ENCODE data around the gene ATG2B. TPM values are rescaled to one million over a fixed set of nuclear protein-coding genes. Genes with fewer than 3 reads are reported as not detected.

The ATG2B gene
- total RNA-seq, 2 donors from 2014 or later, result 18.3 to 20.5 TPM

DNA sequence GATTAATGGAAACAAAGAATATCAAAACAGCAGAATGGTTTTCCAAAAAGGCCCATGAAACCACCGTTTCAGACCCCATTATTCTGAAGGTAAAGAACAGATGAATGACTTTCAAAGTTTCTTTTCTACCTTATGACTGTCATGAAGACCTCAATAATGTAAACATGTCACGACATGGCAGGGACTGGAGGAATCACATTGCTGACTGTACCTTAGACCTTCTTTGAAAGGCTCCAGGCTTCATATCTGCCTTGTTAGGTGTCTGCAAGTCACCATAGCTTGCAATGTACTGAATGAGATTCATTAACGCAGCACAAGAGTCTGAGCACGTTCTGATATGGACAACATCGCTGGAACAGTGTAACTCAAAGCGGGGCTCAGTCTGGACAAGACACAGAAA lies 52.2 kb downstream of the ATG2B start:
- Mint-ChIP-seq H3K4me3 (no peak overlapping the region), H3K27ac (no peak overlapping the region), H3K36me3 (ENCODE audit: low read depth) (peaks cover 95% of the 10 kb centered on the region), H3K4me1 (no peaks in the 10 kb centered on the region), H3K27me3 (no peaks in the 10 kb centered on the region), H3K9me3 (no peaks in the 10 kb centered on the region)
- ATAC-seq (replicated peaks), result no peak

DNA sequence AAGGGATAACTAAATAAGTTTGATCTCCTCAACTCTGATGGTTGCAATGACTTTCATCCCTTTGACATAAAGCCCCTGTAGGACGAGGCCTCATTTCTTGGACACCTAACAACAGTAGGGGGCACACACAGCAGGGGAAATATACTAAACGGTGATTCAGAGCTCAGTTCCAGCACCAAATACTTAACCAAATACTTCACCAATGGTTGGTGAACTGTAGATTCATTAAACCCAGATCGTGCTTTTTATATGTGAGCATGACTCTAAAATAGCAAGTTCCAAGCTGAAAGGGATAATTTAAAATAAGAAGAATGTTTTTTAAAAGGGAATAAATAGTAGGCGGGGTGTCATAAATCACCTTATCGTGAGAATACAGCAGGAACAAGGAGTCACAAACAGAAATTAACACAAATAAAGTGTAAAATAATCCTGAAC lies 53.2 kb downstream of the ATG2B start:
- H3K9me3 Mint-ChIP-seq, result no peaks in the 10 kb centered on the region
- H3K36me3 Mint-ChIP-seq (ENCODE audit: low read depth), result peaks cover 95% of the 10 kb centered on the region
- H3K4me3 Mint-ChIP-seq, result no peak overlapping the region
- H3K27ac Mint-ChIP-seq, result no peak overlapping the region
- no peak for ATAC-seq (replicated peaks)
- H3K27me3 Mint-ChIP-seq, result no peaks in the 10 kb centered on the region
- no peaks in the 10 kb centered on the region for H3K4me1 Mint-ChIP-seq

DNA sequence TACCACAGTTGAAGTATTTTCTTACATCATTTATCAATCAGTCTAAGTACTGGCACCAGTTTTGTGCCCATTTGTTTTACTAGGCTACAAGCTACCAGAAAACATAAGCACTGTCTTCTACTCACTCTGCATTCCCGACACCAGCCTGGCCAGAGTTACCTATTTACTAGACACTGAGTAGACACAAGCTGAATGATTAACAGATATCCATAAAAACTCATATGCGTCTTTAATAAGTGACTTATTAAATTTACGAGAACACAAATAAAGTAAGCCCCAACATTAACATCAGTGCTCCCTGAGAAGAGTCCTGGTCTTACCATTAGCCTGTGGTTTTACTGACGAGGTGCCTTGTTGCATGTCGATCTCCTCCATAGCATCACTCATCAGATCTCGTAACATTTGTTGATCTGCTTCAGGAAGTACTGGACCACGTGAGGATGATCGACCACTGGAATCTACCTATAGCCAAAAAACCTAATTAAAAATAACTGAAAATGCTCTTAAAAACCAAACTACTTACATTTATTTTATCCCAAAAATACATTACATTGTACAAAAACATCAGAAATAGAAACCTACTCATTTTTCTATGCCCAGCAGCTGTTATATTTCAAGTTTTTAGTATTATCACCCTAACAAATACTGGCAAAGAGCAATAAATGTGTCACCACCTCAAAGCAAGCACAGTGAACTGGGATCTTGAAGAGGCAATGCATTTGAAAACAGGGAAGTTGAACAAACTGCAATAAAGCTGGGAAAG lies 53.8 kb downstream of the ATG2B start:
- ATAC-seq (replicated peaks), result no peak
- Mint-ChIP-seq H3K4me1 (no peaks in the 10 kb centered on the region), H3K9me3 (no peaks in the 10 kb centered on the region), H3K27me3 (no peaks in the 10 kb centered on the region), H3K27ac (peak overlapping the region; percentile 72), H3K36me3 (ENCODE audit: low read depth) (peaks cover 95% of the 10 kb centered on the region), H3K4me3 (no peak overlapping the region)

DNA sequence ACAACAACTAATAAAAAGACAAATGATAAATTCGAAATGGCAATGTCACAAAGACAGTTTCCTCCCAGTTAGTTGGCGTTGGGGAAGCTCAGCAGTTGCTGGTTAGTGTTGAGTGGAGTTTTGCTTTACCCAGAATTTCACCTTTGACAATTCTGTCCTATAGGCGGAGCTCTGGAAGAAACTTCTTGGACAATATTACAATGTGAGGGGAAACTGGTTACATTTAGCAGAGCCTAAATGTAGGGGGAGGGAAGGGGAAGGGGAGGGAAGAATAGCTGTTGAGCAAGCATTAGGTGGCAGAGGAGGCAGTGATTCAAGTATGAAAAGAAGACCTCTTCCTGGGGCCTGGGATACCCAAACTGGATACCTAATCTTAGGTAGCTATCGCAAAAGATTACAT lies 55.7 kb downstream of the ATG2B start:
- no peak overlapping the region for H3K27ac Mint-ChIP-seq
- no peaks in the 10 kb centered on the region for H3K9me3 Mint-ChIP-seq
- no peak overlapping the region for H3K4me3 Mint-ChIP-seq

DNA sequence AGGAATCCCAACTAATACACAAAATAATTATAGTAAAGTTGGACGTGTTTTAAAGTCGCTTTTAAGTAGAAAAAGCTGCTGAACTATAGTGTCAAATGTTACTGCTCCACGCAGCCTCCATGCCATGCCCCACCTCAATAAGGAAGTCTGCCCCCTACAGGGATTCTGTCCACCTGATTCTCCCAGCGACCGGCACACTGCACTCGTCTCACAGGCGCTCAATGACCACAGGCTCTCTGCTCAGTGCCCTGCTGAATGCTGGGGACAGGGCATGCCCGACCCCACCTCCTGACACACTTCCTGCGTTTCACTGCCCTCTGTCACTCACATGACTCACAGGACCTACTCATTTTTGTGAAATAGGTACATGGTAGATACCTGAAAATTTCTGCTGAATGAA lies 58.2 kb downstream of the ATG2B start:
- H3K4me1 Mint-ChIP-seq, result no peaks in the 10 kb centered on the region
- H3K4me3 Mint-ChIP-seq, result no peak overlapping the region
- ATAC-seq (replicated peaks), result no peak
- H3K9me3 Mint-ChIP-seq, result no peaks in the 10 kb centered on the region
- no peak overlapping the region for H3K27ac Mint-ChIP-seq
- H3K27me3 Mint-ChIP-seq, result no peaks in the 10 kb centered on the region
- H3K36me3 Mint-ChIP-seq (ENCODE audit: low read depth), result peaks cover 86% of the 10 kb centered on the region

More for the DNA sequence above, 55.7 kb downstream of the ATG2B start:
- no peaks in the 10 kb centered on the region for H3K4me1 Mint-ChIP-seq
- H3K27me3 Mint-ChIP-seq, result no peaks in the 10 kb centered on the region
- peaks cover 94% of the 10 kb centered on the region for H3K36me3 Mint-ChIP-seq (ENCODE audit: low read depth)
- no peak for ATAC-seq (replicated peaks)

DNA sequence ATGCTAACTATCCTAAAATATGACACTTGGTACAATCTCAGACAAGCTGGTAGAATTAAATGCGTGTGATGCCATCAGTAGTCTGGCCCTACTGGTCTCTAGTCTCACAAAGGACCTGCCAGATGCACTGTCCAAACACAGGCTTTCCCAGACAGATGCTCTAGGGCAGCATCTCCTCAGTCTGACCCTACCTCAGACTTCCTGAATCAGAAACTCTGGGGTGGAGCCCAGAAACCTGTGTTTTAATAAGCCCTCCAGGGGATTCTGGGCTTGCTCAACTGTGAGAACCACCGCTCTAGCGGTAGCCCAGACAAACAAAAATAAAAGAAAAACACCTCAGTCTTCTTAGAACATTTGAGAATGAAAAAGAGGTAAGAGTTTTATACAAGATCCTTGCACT lies 59.2 kb downstream of the ATG2B start:
- Mint-ChIP-seq H3K4me1 (no peaks in the 10 kb centered on the region), H3K27me3 (no peaks in the 10 kb centered on the region), H3K27ac (no peak overlapping the region), H3K9me3 (no peaks in the 10 kb centered on the region), H3K36me3 (ENCODE audit: low read depth) (peaks cover 83% of the 10 kb centered on the region), H3K4me3 (no peak overlapping the region)
- no peak for ATAC-seq (replicated peaks)

DNA sequence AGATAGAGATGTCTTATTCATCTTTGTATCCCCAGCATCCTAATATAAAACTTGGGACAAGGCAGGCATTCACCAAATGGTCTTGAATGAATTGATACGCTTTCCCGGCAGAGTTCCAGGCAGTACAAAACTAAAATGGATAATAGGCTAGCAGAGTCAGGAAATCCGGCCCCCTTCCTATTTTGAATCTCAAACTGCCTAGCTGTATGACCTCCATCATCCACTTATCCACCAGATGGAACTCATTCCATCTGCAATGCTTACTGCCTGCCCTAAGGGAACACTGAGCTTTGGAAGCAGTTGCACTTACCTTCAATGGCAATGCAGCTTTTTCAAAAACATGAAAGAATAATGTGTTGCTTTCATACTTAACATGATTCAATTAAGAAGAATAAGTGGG lies 63.7 kb downstream of the ATG2B start:
- Mint-ChIP-seq H3K27me3 (no peaks in the 10 kb centered on the region), H3K4me3 (no peak overlapping the region), H3K9me3 (no peaks in the 10 kb centered on the region), H3K27ac (no peak overlapping the region), H3K36me3 (ENCODE audit: low read depth) (peaks cover 56% of the 10 kb centered on the region), H3K4me1 (no peaks in the 10 kb centered on the region)
- ATAC-seq (replicated peaks), result no peak

DNA sequence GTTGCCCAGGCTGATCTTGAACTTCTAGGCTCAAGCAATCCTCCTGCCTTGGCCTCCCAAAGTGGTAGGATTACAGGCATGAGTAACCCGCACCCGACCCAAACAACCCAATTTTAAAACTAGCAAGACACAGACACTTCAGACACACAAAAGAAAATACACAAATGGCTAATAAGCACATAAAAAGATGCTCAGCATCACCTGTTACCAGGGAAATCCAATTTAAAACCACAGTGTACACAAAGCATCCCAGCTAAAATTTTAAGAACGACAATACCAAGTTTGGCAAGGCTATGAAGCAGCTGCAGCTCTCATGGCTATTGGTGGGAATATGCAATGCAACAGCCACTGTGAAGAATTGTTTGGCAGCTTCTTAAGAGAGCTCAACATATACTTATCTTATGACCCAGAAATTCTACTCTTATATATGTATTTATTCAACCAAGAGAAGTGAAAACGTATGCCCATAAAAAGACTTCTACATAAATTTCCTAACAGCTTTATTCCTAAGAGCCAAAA lies 65.1 kb downstream of the ATG2B start:
- Mint-ChIP-seq H3K36me3 (ENCODE audit: low read depth) (peaks cover 57% of the 10 kb centered on the region), H3K4me3 (no peak overlapping the region), H3K27me3 (no peaks in the 10 kb centered on the region), H3K27ac (no peak overlapping the region), H3K4me1 (no peaks in the 10 kb centered on the region), H3K9me3 (no peaks in the 10 kb centered on the region)
- no peak for ATAC-seq (replicated peaks)

DNA sequence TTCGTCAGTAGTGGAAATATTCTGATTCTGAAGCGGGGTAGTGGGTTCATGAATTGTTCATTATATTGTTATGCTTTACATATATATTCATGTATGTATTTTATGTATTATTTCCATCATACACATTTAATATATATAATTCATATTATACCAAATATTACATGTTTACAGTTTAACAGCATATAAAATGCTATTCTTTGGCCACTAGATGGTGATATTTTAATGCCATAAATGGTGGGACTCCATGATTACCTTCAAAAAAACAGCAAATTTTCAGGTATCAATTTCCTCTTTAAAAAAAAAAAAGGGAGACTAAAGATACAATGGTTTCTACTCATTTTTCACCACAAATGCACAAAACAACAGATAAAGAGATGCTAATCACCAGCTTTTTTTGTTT lies 66.1 kb downstream of the ATG2B start:
- H3K4me1 Mint-ChIP-seq, result no peaks in the 10 kb centered on the region
- H3K4me3 Mint-ChIP-seq, result no peak overlapping the region
- H3K27ac Mint-ChIP-seq, result no peak overlapping the region
- H3K36me3 Mint-ChIP-seq (ENCODE audit: low read depth), result peaks cover 51% of the 10 kb centered on the region
- H3K9me3 Mint-ChIP-seq, result no peaks in the 10 kb centered on the region
- H3K27me3 Mint-ChIP-seq, result no peaks in the 10 kb centered on the region
- no peak for ATAC-seq (replicated peaks)

DNA sequence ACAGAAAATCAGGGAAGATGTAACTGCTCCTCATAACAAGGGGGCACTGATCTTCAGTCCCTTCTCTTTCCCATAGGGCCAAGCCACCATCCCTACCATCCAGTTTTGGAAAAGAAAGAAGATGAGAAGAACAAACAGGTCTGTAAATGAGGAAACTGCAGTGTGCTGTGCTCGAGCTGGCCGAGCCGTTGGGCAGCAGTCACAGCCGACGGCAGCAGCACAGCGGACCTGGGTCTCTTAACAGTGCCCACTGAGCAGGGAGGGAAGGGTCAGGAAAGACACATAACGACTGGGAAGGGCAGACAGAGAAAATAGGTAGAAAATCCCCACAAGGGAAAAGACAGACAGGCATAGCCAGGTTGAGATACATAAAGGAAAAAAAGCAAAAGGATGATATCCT lies 68.9 kb downstream of the ATG2B start:
- no peak for ATAC-seq (replicated peaks)
- no peaks in the 10 kb centered on the region for H3K4me1 Mint-ChIP-seq
- no peaks in the 10 kb centered on the region for H3K9me3 Mint-ChIP-seq
- no peaks in the 10 kb centered on the region for H3K27me3 Mint-ChIP-seq
- H3K36me3 Mint-ChIP-seq (ENCODE audit: low read depth), result peaks cover 62% of the 10 kb centered on the region
- H3K4me3 Mint-ChIP-seq, result no peak overlapping the region
- no peak overlapping the region for H3K27ac Mint-ChIP-seq

DNA sequence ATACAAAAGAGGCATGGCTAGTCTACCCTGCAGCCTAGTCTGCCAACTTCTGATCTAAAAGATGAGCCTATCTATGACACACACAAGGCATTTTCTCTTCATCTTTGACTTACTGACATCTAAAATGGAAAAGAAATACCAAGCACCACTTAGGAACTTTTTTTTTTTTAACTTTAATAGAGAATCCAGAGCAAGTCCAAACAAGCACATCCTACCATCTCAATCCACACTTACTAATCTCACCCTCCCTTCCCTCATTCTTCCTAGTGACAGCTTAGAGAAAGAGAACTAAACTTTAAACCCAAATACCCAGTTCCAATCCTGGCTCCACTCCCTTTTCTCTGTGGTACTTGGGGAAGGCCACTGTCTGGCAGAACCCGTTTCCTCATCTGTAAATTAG lies 75.3 kb downstream of the ATG2B start:
- H3K9me3 Mint-ChIP-seq, result no peaks in the 10 kb centered on the region
- H3K27ac Mint-ChIP-seq, result no peak overlapping the region
- H3K4me3 Mint-ChIP-seq, result no peak overlapping the region
- peaks cover 88% of the 10 kb centered on the region for H3K36me3 Mint-ChIP-seq (ENCODE audit: low read depth)
- no peak for ATAC-seq (replicated peaks)
- no peaks in the 10 kb centered on the region for H3K4me1 Mint-ChIP-seq
- H3K27me3 Mint-ChIP-seq, result no peaks in the 10 kb centered on the region

DNA sequence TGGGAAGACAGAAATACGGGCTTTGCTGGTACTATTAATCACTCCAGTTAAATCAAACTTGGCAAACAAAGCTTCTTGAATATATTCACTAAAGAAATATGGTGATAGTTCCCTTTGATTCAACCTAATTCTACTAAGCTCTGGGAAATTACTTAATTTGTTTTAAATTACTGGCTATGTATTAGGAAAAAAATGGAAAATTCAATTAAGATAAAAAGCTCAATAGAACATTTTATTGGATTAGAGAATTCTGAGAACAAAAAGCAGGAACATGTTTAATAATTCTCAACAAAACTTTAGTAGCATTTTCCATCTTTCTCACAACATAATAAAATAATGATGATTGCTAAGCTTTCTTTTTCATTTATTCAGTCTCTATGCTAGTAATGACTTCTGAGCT lies 76.9 kb downstream of the ATG2B start:
- H3K36me3 Mint-ChIP-seq (ENCODE audit: low read depth), result peaks cover 78% of the 10 kb centered on the region
- H3K27me3 Mint-ChIP-seq, result no peaks in the 10 kb centered on the region
- ATAC-seq (replicated peaks), result no peak
- no peak overlapping the region for H3K4me3 Mint-ChIP-seq
- H3K27ac Mint-ChIP-seq, result no peak overlapping the region
- no peaks in the 10 kb centered on the region for H3K4me1 Mint-ChIP-seq
- H3K9me3 Mint-ChIP-seq, result no peaks in the 10 kb centered on the region

DNA sequence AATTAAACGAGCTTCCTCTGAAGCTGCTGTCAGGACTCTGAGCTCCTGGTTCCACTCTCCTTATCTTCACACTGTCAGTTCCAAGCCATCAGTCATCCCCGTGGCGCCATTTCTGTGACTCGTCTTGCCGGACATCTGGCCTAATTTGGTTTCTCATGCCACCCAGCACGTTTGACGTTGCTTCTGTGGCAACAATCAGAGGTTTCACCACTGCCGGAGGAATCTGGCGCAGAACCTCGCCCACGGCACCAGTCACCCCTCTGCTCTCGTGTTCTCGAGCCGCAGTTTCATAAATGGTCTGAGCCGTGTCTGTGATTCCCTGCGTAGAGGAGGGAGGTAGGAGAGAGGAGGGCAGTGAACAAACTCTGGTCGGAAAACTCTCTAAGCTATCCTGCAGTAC lies 77.5 kb downstream of the ATG2B start:
- Mint-ChIP-seq H3K27ac (no peak overlapping the region), H3K36me3 (ENCODE audit: low read depth) (peaks cover 72% of the 10 kb centered on the region), H3K4me3 (no peak overlapping the region), H3K27me3 (no peaks in the 10 kb centered on the region), H3K4me1 (no peaks in the 10 kb centered on the region), H3K9me3 (no peaks in the 10 kb centered on the region)
- ATAC-seq (replicated peaks), result no peak

DNA sequence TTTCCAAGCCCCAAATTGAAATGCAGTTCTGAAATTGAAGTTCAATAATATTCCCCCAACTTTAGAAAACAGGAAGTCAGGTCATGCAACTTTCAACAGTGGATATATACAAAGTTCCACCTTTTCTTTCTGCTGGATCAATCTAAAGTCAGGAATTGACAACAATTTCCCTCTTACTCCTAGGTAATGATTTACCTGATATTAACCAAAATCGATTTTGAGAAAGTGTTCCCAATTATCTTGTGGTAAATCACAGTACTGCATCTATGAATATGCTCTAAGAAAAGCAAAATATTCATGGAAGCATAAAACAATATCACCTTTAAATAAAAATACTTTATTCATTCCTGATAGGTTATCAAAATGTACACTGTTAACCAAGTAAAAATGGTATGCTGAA lies 78.7 kb downstream of the ATG2B start:
- H3K4me3 Mint-ChIP-seq, result no peak overlapping the region
- no peak for ATAC-seq (replicated peaks)

DNA sequence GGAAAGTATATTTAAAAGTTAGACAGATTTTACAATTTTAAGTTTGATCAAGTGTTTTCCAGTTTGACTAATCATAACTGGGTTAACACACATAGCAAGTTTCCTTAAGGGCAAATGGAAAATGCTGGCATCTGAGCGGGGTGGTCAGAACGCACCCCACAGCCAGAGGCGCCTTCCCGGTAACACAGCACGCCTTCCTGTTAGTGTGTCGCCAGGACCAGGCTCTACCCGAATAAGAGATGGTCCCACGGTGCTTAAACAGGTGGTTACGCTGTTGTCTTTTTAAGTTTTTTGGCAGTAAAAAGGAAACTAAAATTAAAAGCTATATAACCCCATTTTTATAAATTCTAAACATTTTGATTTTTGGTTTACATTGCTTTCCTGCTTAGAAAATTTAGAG lies 79.1 kb downstream of the ATG2B start:
- no peak overlapping the region for H3K4me3 Mint-ChIP-seq
- no peak overlapping the region for H3K27ac Mint-ChIP-seq
- no peaks in the 10 kb centered on the region for H3K9me3 Mint-ChIP-seq
- no peak for ATAC-seq (replicated peaks)
- peaks cover 61% of the 10 kb centered on the region for H3K36me3 Mint-ChIP-seq (ENCODE audit: low read depth)
- no peaks in the 10 kb centered on the region for H3K27me3 Mint-ChIP-seq
- no peaks in the 10 kb centered on the region for H3K4me1 Mint-ChIP-seq

More for the DNA sequence above, 78.7 kb downstream of the ATG2B start:
- H3K9me3 Mint-ChIP-seq, result no peaks in the 10 kb centered on the region
- no peaks in the 10 kb centered on the region for H3K27me3 Mint-ChIP-seq
- peaks cover 65% of the 10 kb centered on the region for H3K36me3 Mint-ChIP-seq (ENCODE audit: low read depth)
- H3K27ac Mint-ChIP-seq, result no peak overlapping the region
- H3K4me1 Mint-ChIP-seq, result no peaks in the 10 kb centered on the region

All from activated T-helper 17 cell treated with anti-CD3 and anti-CD28 coated beads, Interleukin-2, amount 50 U/mL, for 72 hours (primary cell).